CD4-positive, alpha-beta T cell treated with Interferon gamma for 1 hour (primary cell): ENCODE results near the gene EPN2.
"Not testable (repeated sequence)": the region's sequence is repeated elsewhere in the genome, so short reads cannot be mapped to it uniquely, and the experiment has no call there.

Experiments used
- DNase-seq: peaks from one replicate; pipeline ENCODE4 v3.0.0-alpha.2; 2020

The EPN2 gene

DNA sequence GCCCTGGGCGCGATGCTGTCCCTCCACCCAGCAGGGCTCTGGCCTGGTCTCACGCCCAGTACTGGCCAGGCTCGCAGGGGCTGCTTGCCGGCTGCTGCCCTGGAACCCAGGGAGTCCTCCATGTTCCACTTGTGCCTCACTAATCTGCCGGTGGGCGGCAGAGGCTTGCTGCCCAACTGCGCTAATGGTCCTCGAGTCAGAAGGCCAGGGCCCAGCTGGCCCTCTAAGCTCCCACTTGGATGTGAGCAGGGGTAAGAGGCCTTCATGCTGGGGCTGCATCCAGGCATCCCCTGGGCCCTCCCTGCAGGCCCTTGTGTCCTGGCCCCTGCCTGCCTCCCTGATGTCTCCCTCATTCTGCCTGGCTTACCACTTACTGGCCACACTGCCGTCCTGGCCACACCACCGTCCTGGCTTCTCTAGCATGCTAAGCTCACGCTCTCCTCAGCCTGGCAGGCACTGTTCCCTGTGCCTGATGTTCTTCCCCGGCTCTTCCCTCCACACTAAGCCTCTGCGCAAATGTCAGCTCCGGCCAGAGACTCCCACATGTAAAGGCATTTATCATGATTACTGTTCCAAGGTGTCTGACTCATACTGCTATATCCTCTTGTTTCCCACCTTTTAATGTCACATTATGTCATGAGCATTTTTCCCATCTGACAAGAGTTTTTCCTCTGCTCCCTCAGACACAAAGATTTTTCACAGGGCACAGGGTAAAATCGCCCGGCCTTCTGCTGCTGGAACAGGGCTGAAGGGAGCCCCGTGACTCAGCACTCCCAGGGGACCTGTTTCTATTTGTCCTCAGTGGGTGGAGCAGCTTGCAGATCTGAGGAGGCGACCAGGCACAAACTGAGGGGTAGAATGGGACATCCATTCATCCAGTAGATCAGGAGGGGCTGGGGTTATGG lies 109.4 kb downstream of the EPN2 start:
- DNase-seq, result no peak

DNA sequence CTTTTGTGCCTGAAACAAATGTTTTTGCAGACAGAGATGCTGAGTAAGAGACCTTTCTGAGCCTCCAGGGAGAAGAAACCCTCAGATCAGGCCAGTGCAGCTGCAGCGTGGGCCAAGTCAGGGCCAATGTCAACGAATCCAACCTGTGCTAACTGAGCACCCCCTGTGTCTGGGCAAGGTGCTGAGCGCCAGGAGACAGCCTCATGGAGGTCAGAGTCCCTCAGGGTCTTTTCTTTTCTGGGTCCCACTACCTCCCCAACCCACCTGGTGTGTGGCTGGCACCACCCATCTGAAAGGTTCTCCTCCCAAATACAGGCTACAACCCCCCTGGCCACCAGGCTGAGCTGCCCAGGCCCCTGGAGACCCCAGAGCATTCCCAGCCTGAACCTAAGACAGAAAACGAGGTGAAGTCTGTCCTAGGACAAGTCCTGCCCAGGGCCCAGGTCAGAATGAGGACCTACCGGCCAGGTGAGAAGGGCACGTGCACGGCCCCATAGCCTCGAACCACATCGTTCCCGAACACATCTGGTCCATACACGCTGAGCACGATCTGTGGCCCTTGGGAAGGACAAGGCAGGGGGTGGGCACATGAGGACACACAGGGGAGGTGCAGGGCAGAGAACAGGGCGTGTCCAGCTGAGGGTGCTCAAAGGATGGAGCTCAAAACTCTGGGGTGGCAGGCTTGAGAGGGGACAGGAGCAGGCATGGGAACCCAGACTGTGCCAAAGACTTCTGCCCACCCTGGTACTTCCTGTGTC lies 110.3 kb downstream of the EPN2 start:
- no peak for DNase-seq

DNA sequence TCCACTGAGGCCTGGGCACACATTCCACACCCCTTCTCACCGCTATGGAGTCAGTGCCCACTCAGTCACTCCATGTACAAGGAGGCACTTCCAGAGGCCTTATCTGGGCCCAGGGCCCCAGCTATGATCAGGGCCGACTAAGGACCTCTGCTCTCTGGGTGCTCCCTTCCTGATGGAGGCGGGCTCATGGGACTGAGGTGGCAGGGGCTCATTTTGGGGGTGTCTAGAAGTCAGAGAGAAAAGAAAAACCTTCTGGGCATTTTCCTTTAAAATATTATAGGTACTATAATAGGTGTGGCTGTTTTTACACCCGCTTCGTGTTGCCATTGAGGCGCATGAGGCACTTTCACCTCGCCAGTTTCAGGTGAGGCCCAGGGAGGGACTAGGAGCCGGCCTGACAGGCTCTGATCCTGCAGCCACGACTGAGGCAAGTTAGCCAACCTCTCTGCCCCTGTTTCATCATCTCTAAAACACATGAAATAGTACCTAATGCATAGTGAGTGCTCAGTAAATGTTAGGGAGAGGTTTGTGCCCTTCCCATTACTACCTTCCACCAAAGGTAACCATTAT lies 111.0 kb downstream of the EPN2 start:
- DNase-seq, result no peak

DNA sequence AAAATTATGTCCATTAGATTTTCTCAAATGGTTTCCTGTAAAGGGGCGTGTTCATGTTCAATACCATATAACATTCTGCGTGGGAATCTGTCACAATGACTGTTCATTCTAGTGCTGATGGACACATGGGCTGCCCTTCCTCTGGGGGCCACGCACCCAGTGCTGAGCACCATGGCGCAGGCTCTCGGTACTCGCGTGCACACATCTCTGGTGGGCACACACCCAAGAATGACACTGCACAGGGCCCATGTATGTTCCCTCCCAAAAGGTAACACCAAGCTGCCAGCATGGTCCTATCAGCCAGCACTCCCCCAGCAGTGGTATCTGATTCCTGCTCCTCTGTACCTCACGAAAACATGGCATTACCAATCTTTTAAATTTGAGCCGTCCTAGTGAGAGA lies 111.6 kb downstream of the EPN2 start:
- no peak for DNase-seq

DNA sequence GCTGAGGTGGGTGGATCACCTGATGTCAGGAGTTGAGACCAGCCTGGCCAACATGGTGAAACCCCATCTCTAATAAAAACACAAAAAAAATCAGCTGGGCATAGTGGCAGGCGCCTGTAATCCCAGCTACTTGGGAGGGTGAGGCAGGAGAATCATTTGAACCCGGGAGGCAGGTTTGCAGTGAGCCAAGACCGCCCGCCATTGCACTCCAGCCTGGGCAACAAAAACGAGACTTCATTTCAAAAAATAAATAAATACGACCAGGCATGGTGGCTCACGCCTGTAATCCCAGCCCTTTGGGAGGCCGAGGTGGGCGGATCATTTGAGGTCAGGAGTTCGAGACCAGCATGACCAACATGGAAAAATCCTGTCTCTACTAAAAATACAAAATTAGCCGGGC lies 116.2 kb downstream of the EPN2 start:
- DNase-seq, result not testable (repeated sequence)

DNA sequence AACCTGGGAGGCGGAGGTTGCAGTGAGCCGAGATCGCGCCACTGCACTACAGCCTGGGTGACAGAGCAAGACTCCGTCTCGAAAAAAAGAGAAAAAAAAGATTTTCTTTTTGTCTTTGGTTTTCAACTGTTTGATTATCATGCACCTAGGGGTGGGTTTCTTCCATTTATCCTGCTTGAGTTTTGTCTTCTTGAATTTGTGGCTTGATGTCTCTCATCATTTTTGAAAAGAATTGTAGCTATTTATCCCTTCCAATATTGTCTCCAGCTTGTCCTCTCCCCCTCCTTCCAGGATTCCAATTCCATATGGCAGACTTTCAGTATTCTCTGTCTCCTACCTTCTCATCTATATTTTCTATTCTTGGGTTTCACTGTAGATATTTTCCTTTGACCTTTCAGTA lies 117.6 kb downstream of the EPN2 start:
- DNase-seq, result no peak

DNA sequence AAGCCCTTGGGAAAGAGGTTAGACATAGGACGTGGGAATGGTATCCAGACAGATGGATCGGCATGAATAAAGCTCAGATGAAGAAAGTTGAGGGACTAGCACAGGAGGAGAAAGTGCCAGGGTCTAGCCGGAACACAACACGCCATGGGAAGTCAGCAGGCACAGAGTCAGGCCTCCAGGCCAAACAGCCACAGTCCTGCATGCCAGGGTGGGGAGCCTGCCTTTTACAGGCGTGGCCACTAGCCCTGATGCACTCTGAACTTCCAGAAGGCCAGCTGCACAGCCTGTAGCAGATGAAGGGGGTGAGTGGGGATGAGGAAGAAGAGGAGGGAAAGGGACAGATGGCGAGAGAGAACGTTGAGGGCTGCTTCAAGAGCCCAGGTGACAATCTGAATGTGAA lies 120.2 kb downstream of the EPN2 start:
- no peak for DNase-seq

DNA sequence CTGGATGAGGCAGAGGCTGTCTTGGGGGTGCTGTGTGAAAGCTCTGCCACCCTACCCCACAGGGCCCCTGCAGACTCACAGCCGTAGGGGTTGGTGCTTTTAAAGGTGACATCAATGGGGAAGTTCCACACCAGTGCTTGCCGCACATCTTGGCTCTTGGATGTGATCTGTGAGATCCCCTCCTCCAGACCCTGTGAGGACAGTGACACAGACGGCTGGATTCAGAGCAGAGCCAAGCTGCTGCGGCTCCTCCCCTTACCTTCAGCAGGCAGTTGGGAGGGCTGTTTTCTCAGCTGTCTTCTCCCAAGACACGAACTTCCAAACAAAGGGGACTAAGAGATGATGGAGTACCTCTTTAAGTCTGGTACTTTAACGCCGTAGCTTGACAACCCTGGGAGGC lies 120.6 kb downstream of the EPN2 start:
- DNase-seq, result no peak

DNA sequence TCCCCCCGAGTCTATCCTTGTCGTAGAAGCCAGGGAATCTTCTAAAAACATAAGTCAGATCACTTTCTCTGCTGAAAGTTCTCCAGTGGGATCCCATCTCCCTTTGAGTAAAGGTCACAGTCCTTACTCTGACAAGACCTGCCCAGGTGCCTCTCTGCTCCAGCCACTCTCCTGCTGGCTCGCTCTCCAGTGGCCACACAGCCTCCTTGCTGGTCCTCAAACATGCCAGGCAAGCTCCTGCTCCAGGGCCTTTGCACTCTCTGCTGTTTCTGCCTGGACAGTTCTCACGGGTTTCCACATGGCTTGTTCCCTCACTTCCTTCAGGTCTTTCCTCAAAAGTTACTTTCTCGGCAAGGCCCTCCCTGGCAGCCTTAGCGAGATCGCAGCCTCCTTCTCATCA lies 122.0 kb downstream of the EPN2 start:
- DNase-seq, result no peak

DNA sequence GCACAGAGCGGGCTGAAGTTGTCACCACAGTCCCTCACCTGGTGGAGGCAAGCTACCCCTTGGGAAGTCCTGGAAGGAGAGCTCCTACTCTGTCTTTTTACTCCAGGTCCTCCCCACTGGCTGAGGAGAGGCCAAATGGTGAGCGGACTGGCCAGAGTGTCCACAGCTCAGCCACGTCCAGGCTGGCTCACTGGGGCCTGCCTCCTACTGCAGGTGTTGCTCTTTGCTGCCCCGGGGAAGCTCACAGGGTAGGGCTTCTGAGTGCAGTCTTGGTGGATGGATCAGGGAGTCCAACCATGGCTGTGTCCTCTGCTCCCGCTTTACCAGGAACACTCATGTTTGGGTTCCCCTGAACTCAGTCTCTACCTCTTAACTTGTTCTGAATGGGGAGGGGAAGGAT lies 122.7 kb downstream of the EPN2 start:
- DNase-seq, result no peak

DNA sequence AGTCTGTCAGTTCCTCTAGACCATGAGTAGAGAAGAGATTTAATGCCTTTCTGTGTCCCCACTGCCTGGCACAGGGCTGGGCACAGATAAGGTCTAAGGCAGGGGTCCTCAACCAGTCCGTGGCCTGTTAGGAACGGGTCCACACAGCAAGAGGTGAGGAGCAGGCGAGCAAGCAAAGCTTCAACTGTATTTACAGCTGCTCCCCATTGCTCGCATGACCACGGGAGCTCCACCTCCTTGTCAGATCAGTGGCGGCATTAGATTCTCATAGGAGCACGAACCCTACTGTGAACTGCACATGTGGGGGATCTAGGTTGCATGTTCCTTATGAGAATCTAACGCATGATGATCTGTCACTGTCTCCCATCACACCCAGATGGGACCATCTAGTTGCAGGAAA lies 123.6 kb downstream of the EPN2 start:
- no peak for DNase-seq

DNA sequence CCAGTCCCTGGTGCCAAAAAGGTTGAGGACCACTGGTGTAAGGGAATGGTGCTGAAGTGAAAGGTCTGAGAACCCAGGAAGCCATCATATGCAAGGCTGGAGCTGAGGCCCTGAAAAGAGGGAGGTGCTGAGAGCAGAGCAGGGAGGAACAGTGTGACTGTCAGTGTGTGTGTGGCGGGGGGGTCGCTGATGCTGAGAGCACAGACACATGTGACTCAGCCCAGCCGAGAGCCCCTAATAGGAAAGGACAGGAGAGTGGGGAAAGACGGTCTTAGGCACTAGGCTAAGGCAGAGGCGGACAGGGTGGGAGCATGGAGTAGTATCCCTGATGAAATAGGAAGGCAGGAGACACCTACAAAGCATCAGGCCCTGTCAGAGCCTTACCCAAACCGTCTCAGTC lies 124.2 kb downstream of the EPN2 start:
- no peak for DNase-seq

DNA sequence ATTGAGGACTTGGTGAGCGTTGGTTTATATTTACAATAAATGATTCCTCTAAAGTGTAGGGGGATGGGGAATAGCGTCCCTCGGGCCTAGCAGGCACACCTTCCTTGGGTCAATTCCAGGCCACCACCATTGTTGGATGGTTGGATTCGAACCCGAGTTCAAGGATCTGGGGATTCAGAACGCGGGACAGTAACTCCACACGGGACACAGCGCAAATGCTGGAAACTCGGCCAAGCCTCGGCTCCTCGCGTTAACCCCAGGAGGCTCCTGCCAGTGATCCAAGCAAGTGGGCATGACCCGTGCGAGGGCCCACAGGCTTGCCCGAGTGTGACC lies 124.7 kb downstream of the EPN2 start:
- DNase-seq, result no peak

DNA sequence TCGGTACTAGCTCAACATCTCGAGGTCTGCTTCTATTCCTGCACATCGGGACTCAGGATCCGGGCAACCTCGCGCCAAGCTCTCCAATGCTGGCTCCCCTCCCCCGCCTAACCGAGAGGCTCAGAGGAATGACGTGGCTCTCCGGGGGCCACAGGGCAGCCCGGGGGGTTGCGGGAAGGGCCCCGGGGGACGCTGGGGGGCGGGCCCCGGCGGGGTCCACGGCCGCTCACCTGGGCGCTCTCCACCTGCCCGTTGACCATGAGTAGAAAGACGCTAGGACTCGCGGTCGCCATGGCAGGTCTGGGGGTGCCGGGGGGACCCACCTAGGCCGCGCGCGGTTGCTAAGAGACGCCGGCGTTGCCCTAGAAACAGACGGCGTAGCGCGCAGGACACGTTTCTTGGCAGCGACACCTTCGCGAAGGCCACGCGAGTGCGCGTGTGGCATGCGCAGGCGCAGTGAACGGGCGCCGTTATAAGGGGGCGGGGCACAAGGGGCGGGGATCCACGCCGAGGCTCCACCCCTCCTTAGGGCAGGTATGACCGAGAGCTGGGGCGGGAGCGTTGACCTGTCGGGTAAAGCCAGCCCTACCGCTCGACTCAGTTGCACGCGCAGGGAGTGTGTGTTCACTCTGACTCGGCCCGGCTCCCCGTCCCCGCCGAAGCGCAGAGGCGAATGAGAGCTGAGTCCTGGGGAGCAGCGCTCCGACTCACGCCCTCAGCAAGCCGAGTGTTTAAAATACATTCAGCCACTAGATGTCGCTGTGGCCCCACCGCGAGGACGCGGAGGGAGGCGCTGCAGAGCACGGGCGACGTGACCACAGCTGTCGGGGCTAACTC lies 125.3 kb downstream of the EPN2 start, which contains the start of gene B9D1:
TSS of gene B9D1 (minus strand) at position 447 of the 837 bp plus-strand sequence. CDS start at position 293, 154 bp downstream.
- peak; percentile 92 for DNase-seq

DNA sequence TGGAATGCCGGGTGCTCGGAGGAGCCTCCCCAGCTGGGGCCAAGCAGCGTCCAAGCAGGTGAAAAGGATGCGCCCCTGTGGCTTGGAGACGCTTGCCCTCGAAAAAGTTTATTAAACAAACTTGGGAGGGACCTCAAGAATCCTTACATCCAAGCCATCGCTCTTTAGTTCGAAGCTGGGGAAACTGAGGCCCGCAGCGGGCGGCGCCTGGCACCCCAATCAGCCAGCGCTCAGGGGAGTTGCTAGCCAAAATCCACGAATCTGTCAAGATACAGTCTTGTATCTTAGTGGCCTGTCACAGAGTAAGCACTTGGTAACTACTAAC lies 125.9 kb downstream of the EPN2 start:
- DNase-seq, result no peak

DNA sequence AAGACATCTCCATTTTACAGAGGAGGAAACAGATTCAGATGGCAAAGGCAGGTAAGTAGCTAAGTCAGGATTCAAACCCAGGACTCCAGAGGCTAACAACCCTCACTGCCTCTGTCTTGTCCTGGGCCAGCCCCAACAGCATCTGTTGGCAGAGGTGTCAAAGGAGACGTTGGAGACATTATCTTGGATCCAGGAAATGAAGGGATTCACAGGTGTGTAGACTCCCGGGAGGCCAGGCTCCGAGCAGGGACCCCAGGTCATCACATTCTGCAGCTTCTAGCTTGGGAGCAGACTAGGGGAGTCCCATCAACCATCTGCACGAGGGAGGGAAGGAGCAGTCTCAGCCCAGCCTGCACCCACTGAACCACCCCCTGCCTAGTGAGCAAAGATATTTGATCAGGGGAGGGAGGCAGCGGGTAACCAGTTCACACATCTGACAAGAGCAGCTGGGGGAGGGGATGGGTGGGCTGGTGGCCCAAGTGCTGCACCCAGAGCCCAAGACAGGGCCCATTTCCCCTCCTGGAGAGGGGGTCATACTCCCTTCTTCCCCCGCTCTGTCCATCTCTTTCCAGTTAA lies 126.4 kb downstream of the EPN2 start:
- no peak for DNase-seq

DNA sequence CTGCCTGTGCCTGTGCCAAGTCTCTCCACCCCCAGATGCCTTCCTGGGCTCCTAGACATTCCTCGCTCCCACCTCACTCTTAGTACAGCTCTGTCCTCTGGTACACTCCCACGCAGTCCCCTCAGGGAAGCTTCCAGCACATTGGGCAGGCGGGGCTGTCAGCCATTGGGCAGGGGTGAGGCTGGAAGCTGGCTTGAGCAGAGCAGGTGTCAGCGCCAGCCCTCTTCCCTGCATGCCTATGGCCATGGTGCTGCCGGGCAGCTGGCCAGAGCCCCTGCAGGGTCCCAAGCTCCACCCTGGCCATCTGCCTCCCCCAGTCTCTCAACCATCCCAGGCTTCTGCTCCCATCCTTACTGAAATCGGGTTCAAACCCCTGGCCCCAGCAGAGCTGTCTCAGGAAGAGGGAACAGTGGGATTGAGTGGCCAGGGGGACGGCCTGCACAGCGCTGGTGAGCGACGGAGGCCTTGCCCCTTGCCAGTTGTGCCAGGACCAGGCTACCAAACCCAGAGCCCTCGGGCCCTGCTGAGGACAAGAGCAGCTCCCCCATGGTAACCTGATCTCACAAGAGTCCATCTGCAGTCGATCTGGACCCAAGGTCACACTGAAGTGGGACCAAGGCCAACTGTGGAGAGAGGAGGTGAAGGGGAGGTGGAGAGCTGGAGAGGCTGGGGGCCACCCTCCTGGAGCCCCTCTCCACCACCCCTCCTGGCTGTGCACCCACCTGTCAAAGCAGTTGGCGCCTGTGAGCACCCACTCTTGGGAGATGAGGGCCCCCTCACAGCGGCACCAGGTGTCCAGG lies 127.7 kb downstream of the EPN2 start:
- DNase-seq, result no peak

DNA sequence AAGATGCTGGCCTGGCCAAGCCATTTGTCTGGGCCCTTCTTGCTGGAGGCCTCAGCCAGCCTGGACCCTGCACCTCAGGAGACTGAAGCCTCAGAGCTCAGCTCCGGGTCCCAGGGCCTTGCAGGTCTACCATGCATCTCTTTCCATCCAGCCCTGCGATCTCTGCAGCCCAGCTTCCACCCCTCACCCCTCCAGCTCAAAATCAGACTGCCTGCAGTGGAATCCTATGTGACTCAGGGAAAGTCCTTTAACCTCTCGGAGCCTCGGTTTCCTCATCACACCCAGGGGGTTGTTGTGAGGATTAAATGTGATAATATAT lies 128.3 kb downstream of the EPN2 start:
- no peak for DNase-seq

DNA sequence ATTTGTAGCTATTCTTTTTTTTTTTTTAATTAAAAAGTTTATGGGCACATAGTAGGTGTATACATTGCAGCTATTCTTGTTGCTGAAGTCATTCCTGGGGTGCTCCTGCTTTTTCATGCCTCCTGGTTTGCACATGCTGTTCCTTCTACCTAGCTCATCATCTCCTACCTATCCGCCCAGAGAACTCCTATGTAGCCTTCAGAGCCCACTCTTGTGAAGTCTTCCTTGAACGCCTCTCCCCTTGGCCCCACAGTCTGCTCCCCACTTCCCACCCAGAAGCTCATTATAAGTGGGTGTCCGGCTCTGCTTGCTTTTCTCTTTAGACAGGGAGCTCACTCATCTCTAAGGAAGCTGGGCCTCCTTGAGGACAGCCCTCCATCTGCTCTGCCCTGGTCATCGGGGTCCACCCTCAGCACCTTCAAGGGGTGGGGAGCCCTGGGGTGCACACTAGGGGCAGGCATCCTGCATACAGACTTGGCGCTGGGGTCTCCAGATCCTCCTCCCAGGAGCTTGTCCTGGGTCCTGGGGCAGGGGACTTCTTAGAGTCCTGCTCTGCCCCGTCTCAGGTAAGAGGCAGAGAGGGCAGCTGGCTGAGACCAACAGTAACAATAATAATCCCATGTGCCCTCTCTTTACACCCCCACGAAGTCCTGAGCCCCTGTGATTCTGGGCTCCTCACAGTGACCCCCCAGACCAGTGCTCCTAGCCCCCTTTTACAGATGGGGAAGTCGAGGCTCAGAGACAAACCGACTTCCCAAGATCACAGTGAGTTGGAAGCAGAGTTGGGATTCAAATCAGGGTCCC lies 128.9 kb downstream of the EPN2 start:
- DNase-seq, result no peak

DNA sequence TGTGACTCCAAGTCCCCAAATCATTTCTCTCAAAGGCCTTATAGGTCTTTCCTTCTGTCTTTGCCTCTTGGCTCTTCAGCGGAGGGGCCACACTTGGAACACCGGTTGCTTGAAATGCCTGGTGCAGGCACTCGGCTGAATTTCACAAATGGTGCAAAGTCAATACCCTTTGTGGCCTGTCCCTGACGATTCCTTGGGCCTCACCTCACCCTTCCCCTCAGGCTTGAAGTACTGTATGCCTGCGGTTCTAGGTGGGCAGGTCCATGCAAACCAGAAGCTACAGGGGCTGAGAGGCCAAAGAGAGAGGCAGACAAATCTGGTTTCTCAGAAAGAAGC lies 129.4 kb downstream of the EPN2 start:
- DNase-seq, result no peak

DNA sequence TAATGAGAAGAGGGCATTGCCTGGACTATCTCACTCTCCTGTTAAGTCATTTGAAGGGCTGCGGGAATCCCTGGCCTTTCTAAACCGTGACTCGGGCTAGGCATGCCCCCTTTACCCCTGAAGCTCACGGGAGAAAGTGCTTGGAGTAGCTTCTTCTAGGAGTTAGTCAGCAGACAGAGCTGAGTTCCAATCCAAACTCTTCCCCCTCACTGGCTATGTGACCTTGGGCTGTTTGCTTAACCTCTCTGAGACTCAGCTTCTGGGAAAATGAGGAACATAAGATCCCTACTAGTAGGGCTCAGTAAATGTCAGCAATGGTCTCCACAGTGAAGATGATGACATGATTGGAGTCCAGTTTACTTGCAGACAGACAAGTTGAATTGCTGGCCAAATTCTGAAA lies 131.1 kb downstream of the EPN2 start:
- no peak for DNase-seq
